OCI-LY3 (cell line): ENCODE data around the gene SRPK3.

Experiments
- CTCF ChIP-seq: fragments of 200-600, 300-600 bp; sonication (generic); IDR thresholded peaks from 2 replicates; pipeline ENCODE4 v1.5.1; 2014; ENCODE audit warnings: antibody characterized with exemption, low read length, low read depth
- EZH2phosphoT487 ChIP-seq: fragments of 200-600 bp; shearing (Covaris generic); IDR thresholded peaks from 2 replicates; pipeline ENCODE4 v1.6.1; 2018; ENCODE audit warnings: antibody characterized with exemption, mixed run types, low read depth

GRCh38 chrX:153763298-153763932 is 17.4 kb upstream of the SRPK3 start:
- TF ChIP-seq CTCF (no peak), EZH2phosphoT487 (no peak)
